Measurements from ENCODE around the gene KCNJ1.

DNA sequence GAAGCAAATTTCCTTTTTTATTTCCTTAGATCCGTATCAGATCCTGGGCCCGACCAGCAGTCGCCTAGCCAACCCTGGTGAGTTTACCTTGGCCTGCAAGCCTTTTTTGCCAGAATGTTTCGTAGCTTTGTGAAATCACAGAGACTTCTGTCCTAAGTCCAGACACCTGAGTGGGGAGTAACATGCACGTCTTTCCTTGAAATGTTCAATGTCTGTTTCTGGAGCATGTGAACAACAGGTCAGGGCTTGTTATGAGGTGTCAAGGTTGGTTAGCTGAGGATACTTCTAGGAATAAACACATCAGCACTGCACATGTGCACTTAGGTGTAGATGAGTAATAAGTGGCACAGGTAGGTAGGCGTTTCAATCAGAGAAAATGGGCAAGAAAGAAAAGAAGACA lies 58.0 kb downstream of the KCNJ1 start:
- TF ChIP-seq CBX8 (IDR thresholded peaks at IDR 0.05; ENCODE audit: borderline replicate concordance, low read depth, low read length) = no peak
- TF ChIP-seq CTCF (IDR thresholded peaks at IDR 0.05; ENCODE audit: control extremely low read depth in 1 of 3, insufficient read depth in 1 of 3, low read depth in 1 of 3, low read length in 3 of 3) = no peak
- no peak for TF ChIP-seq POLR2AphosphoS5 (IDR thresholded peaks at IDR 0.05; ENCODE audit: low read depth, low read length)
- TF ChIP-seq KDM5A (IDR thresholded peaks at IDR 0.05; ENCODE audit: low read length) = no peak
- no peak for TF ChIP-seq SRF (IDR thresholded peaks at IDR 0.05; ENCODE audit: low read depth, low read length)
- TF ChIP-seq POLR2A (IDR thresholded peaks at IDR 0.05; ENCODE audit: control extremely low read depth in 1 of 2, low read depth in 2 of 2, low read length in 2 of 2) = no peak
- TF ChIP-seq RFX5 (IDR thresholded peaks at IDR 0.05; ENCODE audit: borderline replicate concordance, low read depth, low read length) = no peak
- TF ChIP-seq BACH1 (IDR thresholded peaks at IDR 0.05; ENCODE audit: low read length) = no peak
- no peak for TF ChIP-seq CHD1 (IDR thresholded peaks at IDR 0.05; ENCODE audit: low read depth, low read length)
- no peak for TF ChIP-seq RBBP5 (IDR thresholded peaks at IDR 0.05; ENCODE audit: borderline replicate concordance, low read depth, low read length)
- TF ChIP-seq HDAC6 (IDR thresholded peaks at IDR 0.05; ENCODE audit: low read depth, low read length) = no peak
- no peak for TF ChIP-seq SIN3A (conservative IDR thresholded peaks at IDR 0.05 in 1 of 2, IDR thresholded peaks at IDR 0.05 in 1 of 2; ENCODE audit: low read depth in 1 of 2, low read length in 2 of 2)
- no peak for TF ChIP-seq RAD21 (IDR thresholded peaks at IDR 0.05 in 1 of 2, conservative IDR thresholded peaks at IDR 0.05 in 1 of 2; ENCODE audit: low read depth in 2 of 2, low read length in 2 of 2)

Measured in H1 (cell line).